Measurements from ENCODE around the gene AOPEP.

GRCh38 chr9:94824411-94824810, 97.9 kb downstream of the AOPEP start:
- no peak for TF ChIP-seq CTCF (IDR thresholded peaks at IDR 0.05)
- TF ChIP-seq, protein P1, sequence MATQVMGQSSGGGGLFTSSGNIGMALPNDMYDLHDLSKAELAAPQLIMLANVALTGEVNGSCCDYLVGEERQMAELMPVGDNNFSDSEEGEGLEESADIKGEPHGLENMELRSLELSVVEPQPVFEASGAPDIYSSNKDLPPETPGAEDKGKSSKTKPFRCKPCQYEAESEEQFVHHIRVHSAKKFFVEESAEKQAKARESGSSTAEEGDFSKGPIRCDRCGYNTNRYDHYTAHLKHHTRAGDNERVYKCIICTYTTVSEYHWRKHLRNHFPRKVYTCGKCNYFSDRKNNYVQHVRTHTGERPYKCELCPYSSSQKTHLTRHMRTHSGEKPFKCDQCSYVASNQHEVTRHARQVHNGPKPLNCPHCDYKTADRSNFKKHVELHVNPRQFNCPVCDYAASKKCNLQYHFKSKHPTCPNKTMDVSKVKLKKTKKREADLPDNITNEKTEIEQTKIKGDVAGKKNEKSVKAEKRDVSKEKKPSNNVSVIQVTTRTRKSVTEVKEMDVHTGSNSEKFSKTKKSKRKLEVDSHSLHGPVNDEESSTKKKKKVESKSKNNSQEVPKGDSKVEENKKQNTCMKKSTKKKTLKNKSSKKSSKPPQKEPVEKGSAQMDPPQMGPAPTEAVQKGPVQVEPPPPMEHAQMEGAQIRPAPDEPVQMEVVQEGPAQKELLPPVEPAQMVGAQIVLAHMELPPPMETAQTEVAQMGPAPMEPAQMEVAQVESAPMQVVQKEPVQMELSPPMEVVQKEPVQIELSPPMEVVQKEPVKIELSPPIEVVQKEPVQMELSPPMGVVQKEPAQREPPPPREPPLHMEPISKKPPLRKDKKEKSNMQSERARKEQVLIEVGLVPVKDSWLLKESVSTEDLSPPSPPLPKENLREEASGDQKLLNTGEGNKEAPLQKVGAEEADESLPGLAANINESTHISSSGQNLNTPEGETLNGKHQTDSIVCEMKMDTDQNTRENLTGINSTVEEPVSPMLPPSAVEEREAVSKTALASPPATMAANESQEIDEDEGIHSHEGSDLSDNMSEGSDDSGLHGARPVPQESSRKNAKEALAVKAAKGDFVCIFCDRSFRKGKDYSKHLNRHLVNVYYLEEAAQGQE (IDR thresholded peaks at IDR 0.05; ENCODE audit: insufficient read depth in 1 of 2, low read depth in 2 of 2, low read length in 1 of 2): no peak
- TF ChIP-seq POLR2AphosphoS5 (IDR thresholded peaks at IDR 0.05; ENCODE audit: low read depth, low read length): no peak
- no peak for TF ChIP-seq SIN3A (IDR thresholded peaks at IDR 0.05; ENCODE audit: borderline replicate concordance, insufficient read depth, low read depth, low read length)
- no peak for TF ChIP-seq TCF7L2 (IDR thresholded peaks at IDR 0.05; ENCODE audit: low read depth, low read length)

Measured in Panc1 (cell line).